GM18907 (cell line): ENCODE data around the gene LSMEM2.

Source experiments
- ATAC-seq: cut with Tn5 transposase; IDR thresholded peaks from one replicate; pipeline ENCODE4 v1.9.1; 2021; ENCODE audit warnings: mild to moderate bottlenecking, moderate library complexity; ENCODE audit not compliant: unreplicated experiment

Gene LSMEM2

GRCh38 chr3:50320853-50321335, 42.0 kb downstream of the LSMEM2 start:
- peak; percentile 48 for ATAC-seq

GRCh38 chr3:50321336-50322114, 42.6 kb downstream of the LSMEM2 start:
- ATAC-seq, result peak; percentile 75

- ATAC-seq, result no peak
Observed at GRCh38 chr3:50322115-50322385, 43.2 kb downstream of the LSMEM2 start.

GRCh38 chr3:50322386-50323091, 43.7 kb downstream of the LSMEM2 start, which contains the start of gene HYAL2:
TSS of gene HYAL2 (minus strand) at chr3:50322745. CDS start at chr3:50320489, 2,256 bp downstream.
- no peak for ATAC-seq

GRCh38 chr3:50323092-50323600, 44.3 kb downstream of the LSMEM2 start:
- ATAC-seq, result no peak

- no peak for ATAC-seq
Observed at GRCh38 chr3:50323614-50324199, 44.8 kb downstream of the LSMEM2 start.

- no peak for ATAC-seq
Observed at GRCh38 chr3:50324351-50325112, 45.6 kb downstream of the LSMEM2 start.

- no peak for ATAC-seq
Observed at GRCh38 chr3:50325113-50325480, 46.2 kb downstream of the LSMEM2 start.

- no peak for ATAC-seq
Observed at GRCh38 chr3:50325497-50326181, 46.8 kb downstream of the LSMEM2 start.

GRCh38 chr3:50326182-50326541, 47.3 kb downstream of the LSMEM2 start:
- ATAC-seq, result no peak

GRCh38 chr3:50327129-50327528, 48.2 kb downstream of the LSMEM2 start:
- no peak for ATAC-seq

- ATAC-seq, result peak; percentile 74
Observed at GRCh38 chr3:50327943-50328691, 49.2 kb downstream of the LSMEM2 start, which contains the start of gene TUSC2. TSS of gene TUSC2 (minus strand) at chr3:50328223. CDS start at chr3:50328099, 124 bp downstream.

- ATAC-seq, result no peak
Observed at GRCh38 chr3:50330330-50330729, 51.4 kb downstream of the LSMEM2 start.

GRCh38 chr3:50331364-50331907, 52.5 kb downstream of the LSMEM2 start:
- no peak for ATAC-seq

GRCh38 chr3:50333744-50334328, 54.9 kb downstream of the LSMEM2 start:
- ATAC-seq, result no peak

GRCh38 chr3:50334339-50335075, 55.6 kb downstream of the LSMEM2 start:
- no peak for ATAC-seq

- ATAC-seq, result peak; percentile 34
Observed at GRCh38 chr3:50336452-50337174, 57.7 kb downstream of the LSMEM2 start.
